Retinal pigment epithelial cell (primary cell): Measurements from ENCODE around the gene TM9SF1.

Experiments
- DNase-seq: peaks from one replicate; pipeline ENCODE4 v3.0.0-alpha.2; 2010; ENCODE audit warnings: low read depth
- H3K4me3 ChIP-seq: 2 replicates; pipeline ENCODE4 v1.5.1; 2011; ENCODE audit warnings: mild to moderate bottlenecking, low read length, control low read depth, moderate library complexity
- CTCF ChIP-seq: conservative IDR thresholded peaks from 2 replicates; pipeline ENCODE4 v1.5.1; 2011; ENCODE audit warnings: low read depth, low read length, control low read depth, inconsistent platforms

TM9SF1 gene

GRCh38 chr14:24146978-24147760, 48.1 kb downstream of the TM9SF1 start, which contains the start of gene RNF31:
Gene RNF31 (plus strand): TSS chr14:24147498. CDS start chr14:24147699, 201 bp downstream.
- H3K4me3 ChIP-seq = peak within 1 kb of the TSS; percentile 95
- peak; percentile 94 for DNase-seq
- no peak for TF ChIP-seq CTCF

DNA sequence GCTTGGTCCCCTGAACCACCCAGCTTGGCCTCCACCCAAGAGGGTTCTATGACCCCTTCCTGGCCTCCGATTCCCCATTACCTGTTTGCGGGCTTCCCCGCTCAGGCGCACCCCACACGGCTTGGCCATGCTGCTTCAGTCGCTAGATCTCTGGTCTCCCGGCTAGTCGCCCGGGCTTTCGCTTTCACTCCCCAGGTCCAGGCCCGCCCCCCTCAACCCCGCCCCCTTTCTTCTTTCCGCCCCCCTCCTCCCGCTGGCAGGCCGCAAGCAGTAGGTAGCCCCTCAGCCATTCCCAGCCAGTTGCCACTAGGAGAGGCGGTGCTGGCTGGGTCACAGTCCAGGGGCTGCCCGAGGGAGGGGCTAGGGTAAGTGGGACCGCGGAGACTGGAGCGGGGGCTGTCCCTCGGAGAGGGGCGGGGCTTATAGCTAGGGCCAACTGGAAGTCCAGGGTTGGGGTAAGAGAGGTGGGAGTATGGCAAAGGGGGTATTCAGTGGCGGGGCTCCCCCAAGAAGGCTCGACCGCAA, 48.7 kb downstream of the TM9SF1 start, which contains the start of gene PSME2:
PSME2 (minus strand) TSS at position 158 of the 525 bp plus-strand sequence; CDS start at position 129, 29 bp downstream.
- DNase-seq = peak; percentile 95
- no peak for TF ChIP-seq CTCF
- peak within 1 kb of the TSS; percentile 95 for H3K4me3 ChIP-seq

- H3K4me3 ChIP-seq = peak overlapping the region; percentile 95
- TF ChIP-seq CTCF = no peak
- DNase-seq = no peak
These were observed 49.4 kb downstream of the TM9SF1 start for GRCh38 chr14:24145690-24146452.

DNA sequence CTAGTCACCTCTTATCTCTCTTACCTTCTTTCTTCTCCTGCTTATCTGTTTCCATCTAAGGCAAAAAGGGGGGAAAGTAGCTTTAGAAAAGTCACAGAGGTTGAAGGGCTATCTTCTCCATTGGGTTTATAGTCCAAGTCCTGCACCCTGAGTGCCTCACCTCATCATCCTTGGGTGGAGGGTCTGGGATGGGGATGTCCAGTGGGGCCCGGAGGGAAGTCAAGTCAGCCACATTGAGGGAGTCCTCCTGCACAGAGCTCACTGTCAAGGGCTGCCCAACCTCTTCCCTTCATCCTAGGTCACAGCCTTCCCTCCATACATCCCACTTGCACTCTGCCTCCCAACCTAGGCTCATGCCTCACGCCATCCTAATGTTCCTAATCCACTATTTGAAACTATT, 50.0 kb downstream of the TM9SF1 start:
- no peak overlapping the region for H3K4me3 ChIP-seq
- no peak for TF ChIP-seq CTCF
- no peak for DNase-seq

- no peak overlapping the region for H3K4me3 ChIP-seq
- no peak for TF ChIP-seq CTCF
- no peak for DNase-seq
These were observed 50.8 kb downstream of the TM9SF1 start for GRCh38 chr14:24144451-24144850.

DNA sequence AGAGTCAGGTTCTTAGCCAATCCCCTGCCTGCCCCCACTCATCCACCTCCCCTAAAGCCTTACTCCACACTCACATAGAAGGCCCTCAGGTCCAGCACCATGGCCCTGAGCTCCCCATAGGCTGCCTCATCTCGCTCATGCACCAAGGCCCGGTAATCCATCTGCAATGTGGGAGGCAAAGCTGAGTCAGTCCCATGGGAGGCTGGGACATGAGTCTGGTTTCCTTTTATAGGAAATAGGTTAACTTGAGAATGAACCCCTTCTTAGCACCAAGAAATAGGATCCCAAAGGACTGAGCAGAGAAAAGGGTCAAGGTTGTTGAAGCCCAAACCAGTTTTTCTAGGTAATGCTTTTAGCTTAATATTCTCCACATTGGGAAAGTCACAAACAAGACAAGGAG, 51.7 kb downstream of the TM9SF1 start:
- no peak for TF ChIP-seq CTCF
- no peak for DNase-seq
- no peak overlapping the region for H3K4me3 ChIP-seq
